PC-3 (cell line): ENCODE measurements around the gene MYH7. TPM values are rescaled to one million over a fixed set of nuclear protein-coding genes. Genes with fewer than 3 reads are reported as not detected.

Experiments used
- ATAC-seq: fragments of 200-7000 bp; cut with Tn5 transposase; 2 replicates; pipeline ENCODE4 v1.9.1; 2020; ENCODE audit warnings: mild to moderate bottlenecking, moderate library complexity
- BruUV-seq: library from RNA; stranded (reverse); fragments of 400-500 nt; replicated peaks from 2 replicates; lab custom pipeline; 2021; lab: Mats Ljungman, UMichigan
- CTCF ChIA-PET: fragments of 300-600 bp; sonication (Branson Sonifier 250); formaldehyde crosslinking; loops from one replicate; lab custom pipeline; 2022; ENCODE audit warnings: antibody characterized with exemption; lab: Charles Lee
- POLR2A ChIA-PET: fragments of 300-600 bp; sonication (Branson Sonifier 250); formaldehyde crosslinking; loops from one replicate; lab custom pipeline; 2022; ENCODE audit warnings: antibody characterized with exemption; ENCODE audit not compliant: unreplicated experiment; lab: Charles Lee
- DNase-seq: peaks from one replicate; pipeline ENCODE4 v3.0.0-alpha.2; 2015
- H2AFZ ChIP-seq: fragments of 300-600 bp; sonication (generic); 2 replicates; pipeline ENCODE4 v1.6.0; 2016; ENCODE audit warnings: antibody characterized with exemption, low read length
- H3F3A ChIP-seq: fragments of 300-600 bp; sonication (generic); one replicate; pipeline ENCODE4 v1.6.0; 2017; ENCODE audit warnings: antibody characterized with exemption, low read length, control low read depth, mild to moderate bottlenecking; ENCODE audit not compliant: unreplicated experiment
- H3K27ac ChIP-seq: fragments of 300-600 bp; sonication (generic); 2 replicates; pipeline ENCODE4 v1.5.1; 2016; ENCODE audit warnings: mild to moderate bottlenecking, low read length
- H3K27me3 ChIP-seq: fragments of 300-600 bp; sonication (generic); 2 replicates; pipeline ENCODE4 v1.6.1; 2016; ENCODE audit warnings: low read length, mixed read lengths
- H3K36me3 ChIP-seq: fragments of 300-600 bp; sonication (generic); 2 replicates; pipeline ENCODE4 v1.6.1; 2016; ENCODE audit warnings: low read depth, mixed run types, low read length, mixed read lengths
- H3K4me1 ChIP-seq: fragments of 300-600 bp; sonication (generic); 2 replicates; pipeline ENCODE4 v1.5.1; 2016; ENCODE audit warnings: low read length; ENCODE audit not compliant: insufficient read depth
- H3K4me2 ChIP-seq: fragments of 300-600 bp; sonication (generic); 2 replicates; pipeline ENCODE4 v1.6.0; 2016; ENCODE audit warnings: low read length
- H3K4me3 ChIP-seq: fragments of 300-600 bp; sonication (generic); 2 replicates; pipeline ENCODE4 v1.5.1; 2016; ENCODE audit warnings: mild to moderate bottlenecking, low read length, mixed read lengths
- H3K79me2 ChIP-seq: fragments of 300-600 bp; sonication (generic); 2 replicates; pipeline ENCODE4 v1.6.1; 2017; ENCODE audit warnings: low read length, mixed read lengths
- H3K9ac ChIP-seq: fragments of 300-600 bp; sonication (generic); 2 replicates; pipeline ENCODE4 v1.6.0; 2016; ENCODE audit warnings: mild to moderate bottlenecking, low read length
- H3K9me2 ChIP-seq: fragments of 300-600 bp; sonication (generic); replicated peaks from 2 replicates; pipeline ENCODE4 v1.6.1; 2016; ENCODE audit warnings: mixed run types, low read length, mixed read lengths
- H3K9me3 ChIP-seq: fragments of 300-600 bp; sonication (generic); 2 replicates; pipeline ENCODE4 v1.6.1; 2016; ENCODE audit warnings: low read length, mixed read lengths
- H4K20me1 ChIP-seq: fragments of 300-600 bp; sonication (generic); 2 replicates; pipeline ENCODE4 v1.6.1; 2016; ENCODE audit warnings: low read length, mixed read lengths
- EZH2 ChIP-seq: fragments of 300-600 bp; sonication (generic); IDR thresholded peaks from one replicate; pipeline ENCODE4 v1.6.1; 2017; ENCODE audit warnings: antibody characterized with exemption, mild to moderate bottlenecking, low read length; ENCODE audit not compliant: unreplicated experiment
- EZH2phosphoT487 ChIP-seq: fragments of 300-600 bp; sonication (generic); IDR thresholded peaks from 2 replicates; pipeline ENCODE4 v1.6.1; 2018; ENCODE audit warnings: mild to moderate bottlenecking, antibody characterized with exemption, low read length, borderline replicate concordance
- intact Hi-C: fragments of 100-400 bp; cut with micrococcal nuclease; formaldehyde crosslinking; loops from 2 replicates; pipeline ENCODE4 v1.9.0; 2023
- total RNA-seq: library from RNA; depleted of rRNA; stranded (reverse); fragments of >200 nt; gene quantifications from 2 replicates; pipeline ENCODE4 v1.2.3, GENCODE V29; 2014
- TF ChIP-seq, protein P1 (sequence below): fragments of 300-600 bp; sonication (generic); conservative IDR thresholded peaks from 2 replicates; pipeline ENCODE4 v1.5.1; 2017; ENCODE audit warnings: antibody characterized with exemption, low read depth, mild to moderate bottlenecking, low read length

Gene MYH7
- total RNA-seq, 1 experiment from 2014 or later, result not detected

- ChIA-PET CTCF (no interaction called here), POLR2A (no interaction called here)
- Histone ChIP-seq H3K4me1 (no peaks in the 10 kb centered on the region), H3F3A (peaks cover 2% of the 10 kb centered on the region), H2AFZ (no peak overlapping the region), H3K79me2 (no peaks in the 10 kb centered on the region), H3K9me2 (no peaks in the 10 kb centered on the region), H3K9ac (no peak overlapping the region), H4K20me1 (0 out of 2 replicates have a peak, but pooled peaks cover 10% of the 10 kb centered on the region), H3K4me2 (no peak overlapping the region), H3K27me3 (no peaks in the 10 kb centered on the region), H3K36me3 (peaks cover 44% of the 10 kb centered on the region), H3K4me3 (no peak overlapping the region), H3K9me3 (no peaks in the 10 kb centered on the region), H3K27ac (no peak overlapping the region)
- ATAC-seq, result no peak
- BruUV-seq, result no TSS peak
- DNase-seq, result no peak
- intact Hi-C loops, result no loop called here
- TF ChIP-seq, protein P1, sequence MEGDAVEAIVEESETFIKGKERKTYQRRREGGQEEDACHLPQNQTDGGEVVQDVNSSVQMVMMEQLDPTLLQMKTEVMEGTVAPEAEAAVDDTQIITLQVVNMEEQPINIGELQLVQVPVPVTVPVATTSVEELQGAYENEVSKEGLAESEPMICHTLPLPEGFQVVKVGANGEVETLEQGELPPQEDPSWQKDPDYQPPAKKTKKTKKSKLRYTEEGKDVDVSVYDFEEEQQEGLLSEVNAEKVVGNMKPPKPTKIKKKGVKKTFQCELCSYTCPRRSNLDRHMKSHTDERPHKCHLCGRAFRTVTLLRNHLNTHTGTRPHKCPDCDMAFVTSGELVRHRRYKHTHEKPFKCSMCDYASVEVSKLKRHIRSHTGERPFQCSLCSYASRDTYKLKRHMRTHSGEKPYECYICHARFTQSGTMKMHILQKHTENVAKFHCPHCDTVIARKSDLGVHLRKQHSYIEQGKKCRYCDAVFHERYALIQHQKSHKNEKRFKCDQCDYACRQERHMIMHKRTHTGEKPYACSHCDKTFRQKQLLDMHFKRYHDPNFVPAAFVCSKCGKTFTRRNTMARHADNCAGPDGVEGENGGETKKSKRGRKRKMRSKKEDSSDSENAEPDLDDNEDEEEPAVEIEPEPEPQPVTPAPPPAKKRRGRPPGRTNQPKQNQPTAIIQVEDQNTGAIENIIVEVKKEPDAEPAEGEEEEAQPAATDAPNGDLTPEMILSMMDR, result no peak
- TF ChIP-seq EZH2, result no peak
- no peak for TF ChIP-seq EZH2phosphoT487
Measured at GRCh38 chr14:23482823-23483148, 47.3 kb upstream of the MYH7 start.

DNA sequence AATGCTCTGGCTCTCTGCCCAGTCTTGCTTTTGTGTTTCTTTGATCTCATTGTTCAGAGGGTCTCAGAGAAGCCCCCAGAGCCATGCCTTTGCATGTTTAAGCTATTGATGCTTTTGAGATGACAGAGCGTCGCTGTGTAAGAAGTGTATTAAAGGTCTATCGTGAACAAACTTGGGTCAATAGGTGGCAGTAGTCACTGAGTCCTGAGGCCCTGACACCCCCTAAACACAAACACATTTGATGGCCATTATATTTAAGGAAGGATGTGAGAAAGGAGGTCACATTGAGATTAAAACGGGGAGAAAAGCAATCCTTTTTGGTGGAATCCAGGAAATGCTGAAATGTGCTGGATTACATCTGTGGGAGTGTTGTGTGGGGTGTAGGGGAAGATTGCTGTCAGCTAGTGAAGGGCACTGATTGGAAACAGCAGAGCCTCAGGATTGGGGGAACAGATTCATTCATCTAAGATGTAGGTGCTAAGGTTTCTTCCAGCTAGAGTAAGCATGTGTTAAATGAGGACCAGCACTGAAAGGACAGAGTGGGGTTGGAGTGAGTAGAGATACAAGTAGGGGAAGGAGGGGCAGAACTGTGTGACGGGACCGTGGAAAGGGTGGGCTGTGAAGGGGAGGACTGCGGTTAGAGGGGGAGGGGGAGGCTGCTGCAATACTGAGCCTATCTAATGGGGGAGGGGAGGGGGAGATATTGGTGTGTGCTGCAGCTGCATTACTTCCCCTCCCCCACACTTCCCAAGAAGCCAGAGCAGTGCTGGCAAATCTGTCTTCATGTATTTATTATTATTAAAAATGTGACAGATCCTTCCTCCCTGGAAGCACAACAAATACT lies 46.7 kb upstream of the MYH7 start:
- Histone ChIP-seq H3K4me2 (no peak overlapping the region), H3K27me3 (no peaks in the 10 kb centered on the region), H3K4me3 (no peak overlapping the region), H3K79me2 (no peaks in the 10 kb centered on the region), H3K9ac (no peak overlapping the region), H3K4me1 (no peaks in the 10 kb centered on the region), H3K27ac (no peak overlapping the region), H3F3A (peaks cover 4% of the 10 kb centered on the region), H4K20me1 (0 out of 2 replicates have a peak, but pooled peaks cover 10% of the 10 kb centered on the region), H3K9me3 (no peaks in the 10 kb centered on the region), H2AFZ (no peak overlapping the region), H3K9me2 (no peaks in the 10 kb centered on the region), H3K36me3 (peaks cover 45% of the 10 kb centered on the region)
- ChIA-PET CTCF (no interaction called here), POLR2A (no interaction called here)
- no peak for TF ChIP-seq EZH2phosphoT487
- TF ChIP-seq, protein P1, result peak; percentile 30; the same call in 1 of the 2 replicates
- intact Hi-C loops, result no loop called here
- no peak for ATAC-seq
- BruUV-seq, result no TSS peak
- DNase-seq, result no peak

GRCh38 chr14:23481362-23481970 lies 46.0 kb upstream of the MYH7 start:
- H3K79me2 ChIP-seq, result no peaks in the 10 kb centered on the region
- H3K4me2 ChIP-seq, result no peak overlapping the region
- ATAC-seq (no peak), DNase-seq (peak; percentile 22)
- no peak overlapping the region for H3K9ac ChIP-seq
- BruUV-seq, result no TSS peak
- H3K4me1 ChIP-seq, result no peaks in the 10 kb centered on the region
- H2AFZ ChIP-seq, result no peak overlapping the region
- H3K36me3 ChIP-seq, result peaks cover 51% of the 10 kb centered on the region
- intact Hi-C loops, result no loop called here
- no peak overlapping the region for H3K4me3 ChIP-seq
- no peaks in the 10 kb centered on the region for H3K9me3 ChIP-seq
- peaks cover 4% of the 10 kb centered on the region for H3F3A ChIP-seq
- POLR2A ChIA-PET, result no interaction called here
- TF ChIP-seq EZH2 (no peak), EZH2phosphoT487 (no peak)
- TF ChIP-seq, protein P1, result no peak
- no peaks in the 10 kb centered on the region for H3K9me2 ChIP-seq
- no peaks in the 10 kb centered on the region for H3K27me3 ChIP-seq
- H3K27ac ChIP-seq, result no peak overlapping the region
- CTCF ChIA-PET, result no interaction called here
- H4K20me1 ChIP-seq, result 0 out of 2 replicates have a peak, but pooled peaks cover 10% of the 10 kb centered on the region
